Measurements from ENCODE around the gene UVRAG. TPM values are rescaled to one million over a fixed set of nuclear protein-coding genes. Genes with fewer than 3 reads are reported as not detected.

UVRAG gene
- total RNA-seq, 1 experiment from 2014 or later = 29.5 TPM

GRCh38 chr11:76095891-76096290 lies 280.9 kb downstream of the UVRAG start:
- TF ChIP-seq POLR2AphosphoS5 (IDR thresholded peaks at IDR 0.05; ENCODE audit: low read depth, low read length) = no peak
- TF ChIP-seq, protein P1, sequence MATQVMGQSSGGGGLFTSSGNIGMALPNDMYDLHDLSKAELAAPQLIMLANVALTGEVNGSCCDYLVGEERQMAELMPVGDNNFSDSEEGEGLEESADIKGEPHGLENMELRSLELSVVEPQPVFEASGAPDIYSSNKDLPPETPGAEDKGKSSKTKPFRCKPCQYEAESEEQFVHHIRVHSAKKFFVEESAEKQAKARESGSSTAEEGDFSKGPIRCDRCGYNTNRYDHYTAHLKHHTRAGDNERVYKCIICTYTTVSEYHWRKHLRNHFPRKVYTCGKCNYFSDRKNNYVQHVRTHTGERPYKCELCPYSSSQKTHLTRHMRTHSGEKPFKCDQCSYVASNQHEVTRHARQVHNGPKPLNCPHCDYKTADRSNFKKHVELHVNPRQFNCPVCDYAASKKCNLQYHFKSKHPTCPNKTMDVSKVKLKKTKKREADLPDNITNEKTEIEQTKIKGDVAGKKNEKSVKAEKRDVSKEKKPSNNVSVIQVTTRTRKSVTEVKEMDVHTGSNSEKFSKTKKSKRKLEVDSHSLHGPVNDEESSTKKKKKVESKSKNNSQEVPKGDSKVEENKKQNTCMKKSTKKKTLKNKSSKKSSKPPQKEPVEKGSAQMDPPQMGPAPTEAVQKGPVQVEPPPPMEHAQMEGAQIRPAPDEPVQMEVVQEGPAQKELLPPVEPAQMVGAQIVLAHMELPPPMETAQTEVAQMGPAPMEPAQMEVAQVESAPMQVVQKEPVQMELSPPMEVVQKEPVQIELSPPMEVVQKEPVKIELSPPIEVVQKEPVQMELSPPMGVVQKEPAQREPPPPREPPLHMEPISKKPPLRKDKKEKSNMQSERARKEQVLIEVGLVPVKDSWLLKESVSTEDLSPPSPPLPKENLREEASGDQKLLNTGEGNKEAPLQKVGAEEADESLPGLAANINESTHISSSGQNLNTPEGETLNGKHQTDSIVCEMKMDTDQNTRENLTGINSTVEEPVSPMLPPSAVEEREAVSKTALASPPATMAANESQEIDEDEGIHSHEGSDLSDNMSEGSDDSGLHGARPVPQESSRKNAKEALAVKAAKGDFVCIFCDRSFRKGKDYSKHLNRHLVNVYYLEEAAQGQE (IDR thresholded peaks at IDR 0.05; ENCODE audit: insufficient read depth in 1 of 2, low read depth in 2 of 2, low read length in 1 of 2) = no peak
- no TSS peak for BruUV-seq (replicated peaks)
- in situ Hi-C loops (cut with HindIII; ENCODE audit: low pct_unique_long_range_greater_than_20kb, low sequenced_read_pairs) = no loop called here
- Histone ChIP-seq H3K36me3 (ENCODE audit: control insufficient read depth, insufficient read depth, low read length) (no peaks in the 10 kb centered on the region), H3K9me3 (ENCODE audit: control insufficient read depth, insufficient read depth, low read depth, low read length) (peaks cover 5% of the 10 kb centered on the region; the same call in 1 of the 2 replicates), H3K4me3 (ENCODE audit: low read depth in 2 of 2, low read length in 2 of 2) (no peak overlapping the region), H3K4me1 (ENCODE audit: control insufficient read depth, insufficient read depth, low read length) (no peaks in the 10 kb centered on the region), H3K27ac (ENCODE audit: low read length) (no peak overlapping the region), H3K27me3 (ENCODE audit: control insufficient read depth, insufficient read depth, low read length) (no peaks in the 10 kb centered on the region)
- no peak for DNase-seq (ENCODE audit: low read depth, low spot score)
- ATAC-seq = no peak
- CTCF ChIA-PET = no interaction called here
- intact Hi-C loops (cut with micrococcal nuclease; ENCODE audit: unreplicated experiment) = no loop called here
- POLR2A ChIA-PET = no interaction called here

DNA sequence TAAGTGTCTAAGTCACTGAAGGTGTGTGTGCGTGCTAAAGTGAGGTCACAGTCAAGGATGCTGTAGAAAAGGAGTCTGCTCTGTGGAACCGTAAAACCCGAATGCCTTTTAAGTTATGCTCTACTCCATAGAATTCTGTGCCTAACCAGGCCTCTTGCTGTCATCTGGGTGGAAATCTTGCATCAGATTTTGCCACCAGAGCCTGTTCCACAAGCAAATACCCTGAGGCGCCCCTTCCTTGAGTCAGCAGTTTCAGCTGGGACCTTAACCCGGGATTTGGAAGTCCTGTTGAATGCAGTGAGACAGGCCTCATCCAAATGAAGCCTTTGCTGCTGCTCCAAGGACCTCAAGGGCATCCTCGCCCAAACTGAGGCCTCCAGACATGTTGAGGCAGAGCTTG lies 281.5 kb downstream of the UVRAG start:
- POLR2A ChIA-PET = no interaction called here
- DNase-seq (ENCODE audit: low read depth, low spot score) (no peak), ATAC-seq (no peak)
- H3K4me1 ChIP-seq (ENCODE audit: control insufficient read depth, insufficient read depth, low read length) = no peaks in the 10 kb centered on the region
- H3K27me3 ChIP-seq (ENCODE audit: control insufficient read depth, insufficient read depth, low read length) = no peaks in the 10 kb centered on the region
- TF ChIP-seq SIN3A (IDR thresholded peaks at IDR 0.05; ENCODE audit: borderline replicate concordance, insufficient read depth, low read depth, low read length) (no peak), CTCF (IDR thresholded peaks at IDR 0.05) (no peak), POLR2AphosphoS5 (IDR thresholded peaks at IDR 0.05; ENCODE audit: low read depth, low read length) (no peak), TCF7L2 (IDR thresholded peaks at IDR 0.05; ENCODE audit: low read depth, low read length) (no peak)
- TF ChIP-seq, protein P1 (IDR thresholded peaks at IDR 0.05; ENCODE audit: insufficient read depth in 1 of 2, low read depth in 2 of 2, low read length in 1 of 2) = no peak
- no peak overlapping the region for H3K4me3 ChIP-seq (ENCODE audit: low read depth in 2 of 2, low read length in 2 of 2)
- no peaks in the 10 kb centered on the region for H3K36me3 ChIP-seq (ENCODE audit: control insufficient read depth, insufficient read depth, low read length)
- CTCF ChIA-PET = interaction anchor here (0.6 kb wide), 1 partner anchor 14 kb away, joined by 7 read pairs; no protein-coding TSS in a partner anchor
- no peak overlapping the region for H3K27ac ChIP-seq (ENCODE audit: low read length)
- no peaks in the 10 kb centered on the region for H3K9me3 ChIP-seq (ENCODE audit: control insufficient read depth, insufficient read depth, low read depth, low read length)
- intact Hi-C loops (cut with micrococcal nuclease; ENCODE audit: unreplicated experiment) = no loop called here
- BruUV-seq (replicated peaks) = no TSS peak
- in situ Hi-C loops (cut with HindIII; ENCODE audit: low pct_unique_long_range_greater_than_20kb, low sequenced_read_pairs) = no loop called here

Data from Panc1 (cell line).